ENCODE measurements around the gene TUBA4A.

DNA sequence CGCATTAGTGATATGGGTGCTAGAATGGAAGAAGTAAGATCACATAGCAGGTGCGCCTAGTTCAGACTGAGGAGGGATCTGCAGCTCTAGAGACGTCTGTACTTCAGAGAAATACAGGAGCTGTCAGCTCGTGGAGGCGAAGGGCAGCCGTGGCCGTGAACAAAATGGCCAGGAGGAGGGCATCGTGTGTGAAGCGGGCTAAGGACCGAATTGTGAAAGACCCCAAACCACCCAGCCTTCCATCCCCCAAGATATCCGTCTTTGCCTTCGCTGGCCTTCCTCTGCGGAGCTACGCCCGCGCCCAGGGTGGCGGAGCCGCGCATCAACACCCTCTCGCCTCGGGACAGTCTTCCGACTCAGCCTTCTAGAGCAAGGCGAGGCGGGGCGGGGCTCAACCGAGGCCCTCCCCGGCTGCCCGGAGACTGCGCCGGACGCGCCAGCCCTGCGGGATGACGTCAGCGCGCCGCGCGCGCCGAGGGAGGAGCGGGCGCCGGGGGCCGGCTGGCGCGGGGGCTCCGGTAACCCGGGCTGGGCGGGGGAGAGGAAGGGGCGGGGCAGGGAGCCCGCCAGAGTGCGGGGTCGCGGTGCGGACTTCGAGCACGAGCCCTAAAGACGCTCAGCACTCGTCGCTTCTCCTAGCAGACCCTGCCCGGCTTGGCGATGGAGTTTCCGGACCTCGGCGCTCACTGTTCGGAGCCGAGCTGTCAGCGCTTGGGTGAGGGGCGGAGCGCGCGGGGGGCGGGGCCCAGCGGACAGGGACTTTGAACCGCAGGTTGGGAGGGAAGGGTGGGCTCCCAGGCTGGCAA lies 47.2 kb downstream of the TUBA4A start, which contains the start of gene ZFAND2B:
- TF ChIP-seq POLR2A (IDR thresholded peaks at IDR 0.05) = peak; percentile 96
- TF ChIP-seq, protein P1, sequence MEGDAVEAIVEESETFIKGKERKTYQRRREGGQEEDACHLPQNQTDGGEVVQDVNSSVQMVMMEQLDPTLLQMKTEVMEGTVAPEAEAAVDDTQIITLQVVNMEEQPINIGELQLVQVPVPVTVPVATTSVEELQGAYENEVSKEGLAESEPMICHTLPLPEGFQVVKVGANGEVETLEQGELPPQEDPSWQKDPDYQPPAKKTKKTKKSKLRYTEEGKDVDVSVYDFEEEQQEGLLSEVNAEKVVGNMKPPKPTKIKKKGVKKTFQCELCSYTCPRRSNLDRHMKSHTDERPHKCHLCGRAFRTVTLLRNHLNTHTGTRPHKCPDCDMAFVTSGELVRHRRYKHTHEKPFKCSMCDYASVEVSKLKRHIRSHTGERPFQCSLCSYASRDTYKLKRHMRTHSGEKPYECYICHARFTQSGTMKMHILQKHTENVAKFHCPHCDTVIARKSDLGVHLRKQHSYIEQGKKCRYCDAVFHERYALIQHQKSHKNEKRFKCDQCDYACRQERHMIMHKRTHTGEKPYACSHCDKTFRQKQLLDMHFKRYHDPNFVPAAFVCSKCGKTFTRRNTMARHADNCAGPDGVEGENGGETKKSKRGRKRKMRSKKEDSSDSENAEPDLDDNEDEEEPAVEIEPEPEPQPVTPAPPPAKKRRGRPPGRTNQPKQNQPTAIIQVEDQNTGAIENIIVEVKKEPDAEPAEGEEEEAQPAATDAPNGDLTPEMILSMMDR (IDR thresholded peaks at IDR 0.05) = peak in 2 of 3 donors; percentile 27 to 29
